Hepatocyte (in vitro differentiated cells): ENCODE results near the gene CC2D1A.

Experiments used
- CTCF ChIP-seq: fragments of 200-600 bp; sonication (generic); IDR thresholded peaks from 2 replicates; pipeline ENCODE4 v1.5.1; 2016; ENCODE audit warnings: antibody characterized with exemption, mild to moderate bottlenecking; ENCODE audit not compliant: poor library complexity
- EZH2 ChIP-seq: fragments of 200-600 bp; sonication (generic); IDR thresholded peaks from 2 replicates; pipeline ENCODE4 v1.6.1; 2016; ENCODE audit warnings: antibody characterized with exemption, mild to moderate bottlenecking, borderline replicate concordance
- EZH2phosphoT487 ChIP-seq: fragments of 200-600 bp; sonication (generic); IDR thresholded peaks from one replicate; pipeline ENCODE4 v1.6.1; 2018; ENCODE audit warnings: antibody characterized with exemption, mild to moderate bottlenecking, low read depth, moderate library complexity; ENCODE audit not compliant: unreplicated experiment, severe bottlenecking

- TF ChIP-seq CTCF (no peak), EZH2phosphoT487 (no peak), EZH2 (no peak)
These were observed 57.0 kb downstream of the CC2D1A start for GRCh38 chr19:13962699-13963602.
